Kidney epithelial cell (primary cell): ENCODE results near the gene SMPD2. TPM values are rescaled to one million over a fixed set of nuclear protein-coding genes. Genes with fewer than 3 reads are reported as not detected.

ENCODE experiments used
- DNase-seq: peaks from one replicate; pipeline ENCODE4 v3.0.0-alpha.2; 2010; ENCODE audit warnings: low read depth
- H3K27me3 ChIP-seq: 2 replicates; pipeline ENCODE4 v1.6.0; 2011; ENCODE audit warnings: low read length; ENCODE audit not compliant: control insufficient read depth, insufficient read depth
- H3K36me3 ChIP-seq: 2 replicates; pipeline ENCODE4 v1.5.1; 2011; ENCODE audit warnings: low read length; ENCODE audit not compliant: control insufficient read depth, insufficient read depth
- H3K4me3 ChIP-seq: 2 replicates; pipeline ENCODE4 v1.5.1; 2011; ENCODE audit warnings: low read depth, mild to moderate bottlenecking, control low read depth, low read length
- total RNA-seq: library from RNA; depleted of rRNA; stranded (reverse); fragments of >200 nt; gene quantifications from 2 replicates; pipeline ENCODE4 v1.2.3, GENCODE V29; 2015
- TF ChIP-seq, protein P1 (sequence below): IDR thresholded peaks from 2 replicates; pipeline ENCODE4 v1.5.1; 2011; ENCODE audit warnings: mild to moderate bottlenecking, moderate library complexity, low read length, control low read depth, inconsistent platforms; ENCODE audit not compliant: insufficient read depth, poor library complexity, severe bottlenecking

Gene SMPD2
- total RNA-seq, 1 donor from 2014 or later = 17.0 TPM

DNA sequence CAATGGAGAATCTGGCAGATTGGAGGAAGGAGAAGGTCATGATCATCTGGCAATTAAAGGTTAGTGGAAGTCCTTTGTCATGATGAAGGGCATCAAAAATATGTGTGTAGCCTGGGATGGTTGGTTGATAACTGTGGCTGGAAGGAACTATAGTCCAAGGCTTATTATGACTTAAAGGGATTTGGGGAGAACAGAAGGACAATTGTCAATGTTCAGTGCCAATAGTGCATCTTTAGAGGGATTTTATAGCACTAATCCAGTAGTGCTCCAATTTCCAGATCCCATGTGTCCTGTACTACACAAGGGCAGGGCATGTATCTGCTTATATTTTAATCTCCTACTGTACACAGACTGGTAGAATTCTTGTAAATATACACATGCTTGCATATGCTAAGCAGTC is 47.5 kb downstream of the SMPD2 start:
- H3K27me3 ChIP-seq = no peaks in the 10 kb centered on the region
- TF ChIP-seq, protein P1, sequence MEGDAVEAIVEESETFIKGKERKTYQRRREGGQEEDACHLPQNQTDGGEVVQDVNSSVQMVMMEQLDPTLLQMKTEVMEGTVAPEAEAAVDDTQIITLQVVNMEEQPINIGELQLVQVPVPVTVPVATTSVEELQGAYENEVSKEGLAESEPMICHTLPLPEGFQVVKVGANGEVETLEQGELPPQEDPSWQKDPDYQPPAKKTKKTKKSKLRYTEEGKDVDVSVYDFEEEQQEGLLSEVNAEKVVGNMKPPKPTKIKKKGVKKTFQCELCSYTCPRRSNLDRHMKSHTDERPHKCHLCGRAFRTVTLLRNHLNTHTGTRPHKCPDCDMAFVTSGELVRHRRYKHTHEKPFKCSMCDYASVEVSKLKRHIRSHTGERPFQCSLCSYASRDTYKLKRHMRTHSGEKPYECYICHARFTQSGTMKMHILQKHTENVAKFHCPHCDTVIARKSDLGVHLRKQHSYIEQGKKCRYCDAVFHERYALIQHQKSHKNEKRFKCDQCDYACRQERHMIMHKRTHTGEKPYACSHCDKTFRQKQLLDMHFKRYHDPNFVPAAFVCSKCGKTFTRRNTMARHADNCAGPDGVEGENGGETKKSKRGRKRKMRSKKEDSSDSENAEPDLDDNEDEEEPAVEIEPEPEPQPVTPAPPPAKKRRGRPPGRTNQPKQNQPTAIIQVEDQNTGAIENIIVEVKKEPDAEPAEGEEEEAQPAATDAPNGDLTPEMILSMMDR = no peak
- DNase-seq = no peak
- H3K4me3 ChIP-seq = no peak overlapping the region
- H3K36me3 ChIP-seq = no peaks in the 10 kb centered on the region

GRCh38 chr6:109490713-109491112 is 50.2 kb downstream of the SMPD2 start:
- no peak for DNase-seq

GRCh38 chr6:109491207-109491938 is 50.8 kb downstream of the SMPD2 start:
- Histone ChIP-seq H3K4me3 (no peak overlapping the region), H3K27me3 (no peaks in the 10 kb centered on the region), H3K36me3 (no peaks in the 10 kb centered on the region)
- DNase-seq = no peak
- TF ChIP-seq, protein P1 = no peak

More at GRCh38 chr6:109490713-109491112, 50.2 kb downstream of the SMPD2 start:
- H3K4me3 ChIP-seq = no peak overlapping the region
- TF ChIP-seq, protein P1 = no peak
- H3K36me3 ChIP-seq = no peaks in the 10 kb centered on the region
- H3K27me3 ChIP-seq = no peaks in the 10 kb centered on the region

Other genes starting within 250 kb of the SMPD2 start
- 155 and 157 TPM in 2 replicates for gene CD164, start 58.3 kb upstream of the SMPD2 start, total RNA-seq
- gene PPIL6, start 96 bp upstream of the SMPD2 start, total RNA-seq = 1.6 and 4.7 TPM in 2 replicates
- gene MICAL1, start 15.0 kb downstream of the SMPD2 start, total RNA-seq = 52.3 and 53.6 TPM in 2 replicates
- 7.7 and 10.9 TPM in 2 replicates for gene ZBTB24, start 42.5 kb downstream of the SMPD2 start, total RNA-seq